ENCODE measurements around the gene SLC44A3. TPM values are rescaled to one million over a fixed set of nuclear protein-coding genes. Genes with fewer than 3 reads are reported as not detected.
"Not testable (repeated sequence)": the region's sequence is repeated elsewhere in the genome, so short reads cannot be mapped to it uniquely, and the experiment has no call there.

Gene SLC44A3
- total RNA-seq, 4 donors from 2014 or later: 20.6 to 60.5 (median 41.8) TPM

- H3K27ac ChIP-seq: no peak overlapping the region
- peaks cover 0 to 23% (median 0%) of the 10 kb centered on the region in 4 donors for H3K36me3 ChIP-seq
- no peaks in the 10 kb centered on the region for H3K9me3 ChIP-seq
- no peaks in the 10 kb centered on the region for H3K4me1 ChIP-seq
- no peak overlapping the region for H3K4me3 ChIP-seq
- no peak for DNase-seq
- TF ChIP-seq CTCF (IDR thresholded peaks at IDR 0.05): no peak
- TF ChIP-seq EP300 (IDR thresholded peaks at IDR 0.05; ENCODE audit: low read depth): no peak
- TF ChIP-seq POLR2A (IDR thresholded peaks at IDR 0.05): no peak
- no peaks in the 10 kb centered on the region for H3K27me3 ChIP-seq
- in situ Hi-C loops (cut with MboI; ENCODE audit: low pct_ligation_motif_present in 1 of 4, low pct_unique_long_range_greater_than_20kb in 1 of 4, low sequenced_read_pairs in 3 of 4) (no loop called here), intact Hi-C loops (cut with DNase I; ENCODE audit: low total_unique reads) (no loop called here)
- WGBS, 2 donors (ENCODE audit: low coverage in 1 of 2): 95% methylated on average over 1 of the region's 1 CpG; no CpG with 5 or more reads in 1 of the 2 donors
These were observed 12.3 kb downstream of the SLC44A3 start for GRCh38 chr1:94832446-94832845.

- WGBS, 2 donors (ENCODE audit: low coverage in 1 of 2): 84 to 100% methylated on average over 2 to 6 of the region's 6 CpGs
- H3K9me3 ChIP-seq: no peaks in the 10 kb centered on the region
- no peaks in the 10 kb centered on the region for H3K4me1 ChIP-seq
- no peak for DNase-seq
- in situ Hi-C loops (cut with MboI; ENCODE audit: low pct_ligation_motif_present in 1 of 4, low pct_unique_long_range_greater_than_20kb in 1 of 4, low sequenced_read_pairs in 3 of 4) (no loop called here), intact Hi-C loops (cut with DNase I; ENCODE audit: low total_unique reads) (no loop called here)
- TF ChIP-seq POLR2A (IDR thresholded peaks at IDR 0.05) (no peak), POLR2AphosphoS5 (IDR thresholded peaks at IDR 0.05) (no peak), EP300 (IDR thresholded peaks at IDR 0.05; ENCODE audit: low read depth) (no peak), CTCF (IDR thresholded peaks at IDR 0.05) (no peak)
- no peak overlapping the region for H3K27ac ChIP-seq
- no peak overlapping the region for H3K4me3 ChIP-seq
- H3K36me3 ChIP-seq: peaks cover 0 to 18% (median 0%) of the 10 kb centered on the region in 4 donors
- no peaks in the 10 kb centered on the region for H3K27me3 ChIP-seq
These were observed 12.9 kb downstream of the SLC44A3 start for GRCh38 chr1:94832931-94833585.

GRCh38 chr1:94836891-94837290 lies 16.7 kb downstream of the SLC44A3 start:
- Histone ChIP-seq H3K4me3 (no peak overlapping the region), H3K4me1 (no peaks in the 10 kb centered on the region), H3K27me3 (no peaks in the 10 kb centered on the region), H3K27ac (no peak overlapping the region), H3K9me3 (no peaks in the 10 kb centered on the region), H3K36me3 (no peaks in the 10 kb centered on the region)
- no peak for TF ChIP-seq CTCF (IDR thresholded peaks at IDR 0.05)
- no peak for TF ChIP-seq POLR2AphosphoS5 (IDR thresholded peaks at IDR 0.05)
- TF ChIP-seq EP300 (IDR thresholded peaks at IDR 0.05; ENCODE audit: low read depth): no peak
- TF ChIP-seq POLR2A (IDR thresholded peaks at IDR 0.05): no peak
- DNase-seq: no peak
- in situ Hi-C loops (cut with MboI; ENCODE audit: low pct_ligation_motif_present in 1 of 4, low pct_unique_long_range_greater_than_20kb in 1 of 4, low sequenced_read_pairs in 3 of 4) (no loop called here), intact Hi-C loops (cut with DNase I; ENCODE audit: low total_unique reads) (no loop called here)
- 88 to 97% methylated on average over 2 of the region's 2 CpGs for whole genome bisulfite sequencing, 2 donors (ENCODE audit: low coverage in 1 of 2)

DNA sequence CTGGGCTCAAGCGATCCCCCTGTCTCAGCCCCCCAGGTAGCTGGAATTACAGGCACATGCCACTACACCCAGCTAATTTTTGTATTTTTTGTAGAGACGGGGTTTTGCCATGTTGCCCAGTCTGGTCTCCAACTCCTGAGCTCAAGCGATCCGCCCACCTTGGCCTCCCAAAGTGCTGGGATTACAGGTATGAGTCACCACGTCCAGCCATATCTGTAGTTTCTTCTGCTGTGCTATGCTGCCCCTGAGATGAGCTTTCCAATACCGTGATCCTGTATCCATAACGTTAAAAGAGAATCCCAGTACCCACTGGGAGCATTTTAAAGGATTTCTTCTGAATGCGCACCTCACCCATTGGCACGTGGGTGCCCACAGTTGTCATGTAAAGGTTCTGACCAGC lies 20.2 kb downstream of the SLC44A3 start:
- H3K27me3 ChIP-seq; H3K9me3 ChIP-seq; H3K27ac ChIP-seq; H3K36me3 ChIP-seq; DNase-seq; H3K4me3 ChIP-seq; intact Hi-C loops (cut with DNase I; ENCODE audit: low total_unique reads); in situ Hi-C loops (cut with MboI; ENCODE audit: low pct_ligation_motif_present in 1 of 4, low pct_unique_long_range_greater_than_20kb in 1 of 4, low sequenced_read_pairs in 3 of 4); H3K4me1 ChIP-seq: not testable (repeated sequence)
- WGBS, 2 donors (ENCODE audit: low coverage in 1 of 2): 92% methylated on average over 9 of the region's 9 CpGs; no CpG with 5 or more reads in 1 of the 2 donors

DNA sequence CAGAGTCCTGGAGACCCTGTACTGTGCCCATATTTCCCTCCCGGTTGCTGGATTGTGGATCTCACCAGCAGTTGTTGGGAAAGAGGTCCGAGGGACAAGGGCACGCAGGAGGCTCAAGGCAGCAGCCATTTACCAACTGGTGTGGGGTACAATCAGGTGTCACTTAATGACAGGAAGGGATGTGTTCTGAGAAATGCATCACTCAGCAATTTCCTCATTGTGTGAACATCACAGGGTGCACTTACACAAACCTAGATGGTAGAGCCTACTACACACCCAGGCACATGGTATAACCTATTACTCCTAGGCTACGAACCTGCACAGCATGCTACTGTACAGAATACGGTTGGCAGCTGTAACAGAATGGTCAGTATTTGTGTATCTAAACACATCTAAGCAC lies 20.7 kb downstream of the SLC44A3 start:
- no peak overlapping the region for H3K27ac ChIP-seq
- in situ Hi-C loops (cut with MboI; ENCODE audit: low pct_ligation_motif_present in 1 of 4, low pct_unique_long_range_greater_than_20kb in 1 of 4, low sequenced_read_pairs in 3 of 4): no loop called here
- TF ChIP-seq POLR2A (IDR thresholded peaks at IDR 0.05) (no peak), CTCF (IDR thresholded peaks at IDR 0.05) (no peak), POLR2AphosphoS5 (IDR thresholded peaks at IDR 0.05) (no peak), EP300 (IDR thresholded peaks at IDR 0.05; ENCODE audit: low read depth) (no peak)
- no peaks in the 10 kb centered on the region for H3K4me1 ChIP-seq
- DNase-seq: no peak
- H3K9me3 ChIP-seq: no peaks in the 10 kb centered on the region
- 95 to 97% methylated on average over 4 to 5 of the region's 5 CpGs for WGBS, 2 donors (ENCODE audit: low coverage in 1 of 2)
- intact Hi-C loops (cut with DNase I; ENCODE audit: low total_unique reads): no loop called here
- H3K4me3 ChIP-seq: no peak overlapping the region
- H3K27me3 ChIP-seq: no peaks in the 10 kb centered on the region
- H3K36me3 ChIP-seq: no peaks in the 10 kb centered on the region

All from transverse colon (tissue), 4 donors.